22Rv1 (cell line): ENCODE measurements around the gene PKP2.

Experiments used
- ZFX ChIP-seq: fragments of 450-650 bp; IDR thresholded peaks from 2 replicates; pipeline ENCODE4 v1.6.1; 2017; ENCODE audit warnings: antibody characterized with exemption, borderline replicate concordance
- TF ChIP-seq, protein P1 (sequence below): fragments of 450-650 bp; IDR thresholded peaks from 2 replicates; pipeline ENCODE4 v1.5.1; 2017; ENCODE audit warnings: mild to moderate bottlenecking

DNA sequence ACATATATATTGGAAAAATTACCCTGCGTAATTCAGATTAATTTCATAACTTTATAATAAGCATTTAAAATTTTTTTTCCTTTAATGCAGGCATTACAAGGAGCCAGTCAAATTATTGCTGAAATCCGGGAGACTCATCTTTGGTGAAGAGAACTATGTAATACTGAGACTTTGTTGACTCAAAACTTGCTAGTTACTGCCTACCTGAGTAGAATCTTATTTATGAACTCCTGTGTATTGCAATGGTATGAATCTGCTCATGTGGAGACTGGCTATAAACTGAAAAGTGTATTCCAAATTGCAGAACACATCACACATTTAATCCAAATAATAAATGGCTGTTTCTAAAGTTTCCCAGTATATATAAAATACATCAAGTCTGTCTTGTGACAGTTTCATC lies 153.3 kb downstream of the PKP2 start:
- TF ChIP-seq, protein P1, sequence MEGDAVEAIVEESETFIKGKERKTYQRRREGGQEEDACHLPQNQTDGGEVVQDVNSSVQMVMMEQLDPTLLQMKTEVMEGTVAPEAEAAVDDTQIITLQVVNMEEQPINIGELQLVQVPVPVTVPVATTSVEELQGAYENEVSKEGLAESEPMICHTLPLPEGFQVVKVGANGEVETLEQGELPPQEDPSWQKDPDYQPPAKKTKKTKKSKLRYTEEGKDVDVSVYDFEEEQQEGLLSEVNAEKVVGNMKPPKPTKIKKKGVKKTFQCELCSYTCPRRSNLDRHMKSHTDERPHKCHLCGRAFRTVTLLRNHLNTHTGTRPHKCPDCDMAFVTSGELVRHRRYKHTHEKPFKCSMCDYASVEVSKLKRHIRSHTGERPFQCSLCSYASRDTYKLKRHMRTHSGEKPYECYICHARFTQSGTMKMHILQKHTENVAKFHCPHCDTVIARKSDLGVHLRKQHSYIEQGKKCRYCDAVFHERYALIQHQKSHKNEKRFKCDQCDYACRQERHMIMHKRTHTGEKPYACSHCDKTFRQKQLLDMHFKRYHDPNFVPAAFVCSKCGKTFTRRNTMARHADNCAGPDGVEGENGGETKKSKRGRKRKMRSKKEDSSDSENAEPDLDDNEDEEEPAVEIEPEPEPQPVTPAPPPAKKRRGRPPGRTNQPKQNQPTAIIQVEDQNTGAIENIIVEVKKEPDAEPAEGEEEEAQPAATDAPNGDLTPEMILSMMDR, result no peak
- no peak for TF ChIP-seq ZFX
